ENCODE results near the gene BOD1.

Gene BOD1

GRCh38 chr5:173640156-173640804 lies 23.8 kb upstream of the BOD1 start:
- no peak for FAIRE-seq
- no peak for DNase-seq (ENCODE audit: low spot score)

- DNase-seq (ENCODE audit: low spot score): no peak
- no peak for FAIRE-seq
These were observed 21.9 kb upstream of the BOD1 start for GRCh38 chr5:173638126-173639040.

- no peak for FAIRE-seq
- DNase-seq (ENCODE audit: low spot score): no peak
These were observed 20.9 kb upstream of the BOD1 start for GRCh38 chr5:173637340-173637739.

- FAIRE-seq (no peak), DNase-seq (ENCODE audit: low spot score) (no peak)
These were observed 18.1 kb upstream of the BOD1 start for GRCh38 chr5:173634465-173634983.

- no peak for DNase-seq (ENCODE audit: low spot score)
- FAIRE-seq: no peak
These were observed 16.9 kb upstream of the BOD1 start for GRCh38 chr5:173633304-173633703.

- no peak for FAIRE-seq
- no peak for DNase-seq (ENCODE audit: low spot score)
These were observed 15.0 kb upstream of the BOD1 start for GRCh38 chr5:173631478-173631877.

- no peak for FAIRE-seq
- no peak for DNase-seq (ENCODE audit: low spot score)
These were observed 14.4 kb upstream of the BOD1 start for GRCh38 chr5:173630724-173631365.

GRCh38 chr5:173629628-173630027 lies 13.2 kb upstream of the BOD1 start:
- DNase-seq (ENCODE audit: low spot score) (peak; percentile 19), FAIRE-seq (no peak)

- DNase-seq (ENCODE audit: low spot score) (no peak), FAIRE-seq (no peak)
These were observed 12.1 kb upstream of the BOD1 start for GRCh38 chr5:173628501-173628900.

- no peak for FAIRE-seq
These were observed 11.5 kb upstream of the BOD1 start for GRCh38 chr5:173627860-173628392.

GRCh38 chr5:173627271-173627670 lies 10.8 kb upstream of the BOD1 start:
- FAIRE-seq: no peak

More at GRCh38 chr5:173627860-173628392, 11.5 kb upstream of the BOD1 start:
- DNase-seq (ENCODE audit: low spot score): no peak

GRCh38 chr5:173626505-173626820 lies 10.0 kb upstream of the BOD1 start:
- DNase-seq (ENCODE audit: low spot score): no peak
- FAIRE-seq: no peak

More at GRCh38 chr5:173627271-173627670, 10.8 kb upstream of the BOD1 start:
- DNase-seq (ENCODE audit: low spot score): no peak

GRCh38 chr5:173625673-173626504 lies 9.4 kb upstream of the BOD1 start:
- DNase-seq (ENCODE audit: low spot score) (no peak), FAIRE-seq (no peak)

GRCh38 chr5:173625261-173625660 lies 8.8 kb upstream of the BOD1 start:
- no peak for FAIRE-seq
- DNase-seq (ENCODE audit: low spot score): no peak

GRCh38 chr5:173624282-173624681 lies 7.8 kb upstream of the BOD1 start:
- FAIRE-seq (no peak), DNase-seq (ENCODE audit: low spot score) (no peak)

GRCh38 chr5:173623789-173624188 lies 7.3 kb upstream of the BOD1 start:
- FAIRE-seq (no peak), DNase-seq (ENCODE audit: low spot score) (no peak)

GRCh38 chr5:173623296-173623771 lies 6.9 kb upstream of the BOD1 start:
- DNase-seq (ENCODE audit: low spot score): no peak
- no peak for FAIRE-seq

GRCh38 chr5:173622183-173623047 lies 6.0 kb upstream of the BOD1 start:
- DNase-seq (ENCODE audit: low spot score): no peak
- FAIRE-seq: no peak

- DNase-seq (ENCODE audit: low spot score): no peak
These were observed 4.3 kb upstream of the BOD1 start for GRCh38 chr5:173620784-173621183.

More at GRCh38 chr5:173620784-173621183, 4.3 kb upstream of the BOD1 start:
- FAIRE-seq: no peak

Measured in urothelium cell line (cell line).